ENCODE data around the gene KLK2. TPM values are rescaled to one million over a fixed set of nuclear protein-coding genes. Genes with fewer than 3 reads are reported as not detected.
"Not testable (repeated sequence)": the region's sequence is repeated elsewhere in the genome, so short reads cannot be mapped to it uniquely, and the experiment has no call there.

KLK2 gene
- total RNA-seq, 1 donor from 2014 or later: not detected

- DNase-seq (ENCODE audit: low spot score): no peak
These were observed 20.0 kb downstream of the KLK2 start for GRCh38 chr19:50893047-50893736.

GRCh38 chr19:50894478-50895356, 21.5 kb downstream of the KLK2 start:
- DNase-seq (ENCODE audit: low spot score): no peak

GRCh38 chr19:50896089-50896590, 22.9 kb downstream of the KLK2 start:
- not testable (repeated sequence) for DNase-seq (ENCODE audit: low spot score)

GRCh38 chr19:50896591-50897190, 23.5 kb downstream of the KLK2 start:
- peak; percentile 91 for DNase-seq (ENCODE audit: low spot score)

GRCh38 chr19:50897191-50897607, 24.0 kb downstream of the KLK2 start:
- DNase-seq (ENCODE audit: low spot score): no peak

- DNase-seq (ENCODE audit: low spot score): no peak
These were observed 24.4 kb downstream of the KLK2 start for GRCh38 chr19:50897612-50898011.

DNA sequence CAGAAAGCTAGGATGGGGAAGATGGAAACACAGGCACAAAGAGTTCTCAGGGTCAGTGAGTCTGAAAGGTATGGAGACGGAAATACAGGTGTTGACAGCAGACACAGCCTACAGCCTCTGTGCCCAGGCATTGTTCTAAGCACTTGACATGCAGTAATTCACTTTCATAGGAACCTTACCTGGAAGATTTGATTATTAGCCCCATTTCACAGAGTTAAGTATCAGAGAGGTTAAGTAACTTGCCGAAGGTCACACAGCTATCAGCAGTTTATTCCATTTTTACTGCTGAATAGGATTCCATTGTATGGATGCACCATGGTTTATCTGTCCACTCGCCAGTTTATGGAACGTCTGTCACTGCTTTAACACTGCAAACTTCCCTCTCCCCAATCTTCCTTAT, 24.8 kb downstream of the KLK2 start:
- DNase-seq (ENCODE audit: low spot score): no peak

- no peak for DNase-seq (ENCODE audit: low spot score)
These were observed 26.3 kb downstream of the KLK2 start for GRCh38 chr19:50899569-50899968.

- no peak for DNase-seq (ENCODE audit: low spot score)
These were observed 29.4 kb downstream of the KLK2 start for GRCh38 chr19:50902640-50903039.

DNA sequence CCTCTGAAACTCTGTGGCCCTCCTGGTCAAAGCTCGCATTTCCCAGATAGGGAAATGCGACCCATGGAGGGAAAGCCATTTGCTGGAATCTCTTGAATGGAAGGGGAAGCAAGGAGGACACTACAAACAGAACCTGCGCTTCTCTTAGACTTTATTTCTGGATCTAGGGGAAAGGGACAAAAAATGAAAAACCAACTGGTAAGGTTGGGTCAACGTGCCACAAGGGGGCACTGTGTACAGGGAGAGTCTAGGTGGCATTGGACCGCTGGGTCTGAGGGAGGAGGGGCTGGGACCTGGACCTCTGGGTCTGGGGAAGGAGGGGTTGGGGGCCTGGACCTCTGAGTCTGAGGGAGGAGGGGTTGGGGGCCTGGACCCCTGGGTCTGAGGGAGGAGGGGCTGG, 33.0 kb downstream of the KLK2 start:
- DNase-seq (ENCODE audit: low spot score): no peak

DNA sequence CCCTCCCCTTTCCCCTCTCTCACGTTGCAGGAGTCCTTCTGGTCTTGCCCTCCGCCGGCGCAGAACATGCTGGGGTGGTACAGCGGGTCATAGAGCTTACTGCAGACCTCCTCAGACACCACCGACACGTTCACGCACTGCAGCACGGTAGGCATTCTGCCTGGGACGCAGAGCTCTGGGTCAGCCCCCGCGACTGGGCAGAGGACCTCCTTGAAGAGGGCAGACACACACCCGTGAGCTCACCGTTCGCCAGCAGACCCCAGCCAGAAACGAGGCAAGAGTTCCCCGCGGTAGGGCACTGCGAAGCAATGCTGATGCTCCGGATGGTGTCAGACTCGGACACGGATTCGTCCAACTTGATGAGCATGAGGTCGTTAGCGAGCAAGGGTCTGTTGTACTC, 35.1 kb downstream of the KLK2 start:
- DNase-seq (ENCODE audit: low spot score): no peak

- peak; percentile 49 for DNase-seq (ENCODE audit: low spot score)
These were observed 36.2 kb downstream of the KLK2 start for GRCh38 chr19:50909240-50910070.

DNA sequence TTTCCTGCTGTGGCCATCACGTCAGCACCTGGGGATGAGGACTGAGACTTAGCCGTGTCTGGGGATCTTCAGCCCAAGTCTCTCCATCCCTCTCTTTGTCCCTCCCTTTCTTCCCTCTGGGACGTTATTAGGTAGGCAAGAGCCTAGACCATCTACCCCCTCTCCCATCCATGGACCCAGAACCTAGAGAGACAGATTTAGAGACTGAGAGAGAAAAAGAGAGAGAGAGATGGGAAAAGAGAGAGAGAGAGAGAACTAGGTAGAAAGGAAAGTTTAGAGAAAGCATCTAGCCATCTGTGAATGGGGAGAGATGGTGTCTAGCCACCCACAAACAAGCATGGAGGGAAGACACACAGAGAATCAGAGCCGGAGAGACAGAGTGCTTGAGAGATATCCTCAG, 37.5 kb downstream of the KLK2 start:
- no peak for DNase-seq (ENCODE audit: low spot score)

DNA sequence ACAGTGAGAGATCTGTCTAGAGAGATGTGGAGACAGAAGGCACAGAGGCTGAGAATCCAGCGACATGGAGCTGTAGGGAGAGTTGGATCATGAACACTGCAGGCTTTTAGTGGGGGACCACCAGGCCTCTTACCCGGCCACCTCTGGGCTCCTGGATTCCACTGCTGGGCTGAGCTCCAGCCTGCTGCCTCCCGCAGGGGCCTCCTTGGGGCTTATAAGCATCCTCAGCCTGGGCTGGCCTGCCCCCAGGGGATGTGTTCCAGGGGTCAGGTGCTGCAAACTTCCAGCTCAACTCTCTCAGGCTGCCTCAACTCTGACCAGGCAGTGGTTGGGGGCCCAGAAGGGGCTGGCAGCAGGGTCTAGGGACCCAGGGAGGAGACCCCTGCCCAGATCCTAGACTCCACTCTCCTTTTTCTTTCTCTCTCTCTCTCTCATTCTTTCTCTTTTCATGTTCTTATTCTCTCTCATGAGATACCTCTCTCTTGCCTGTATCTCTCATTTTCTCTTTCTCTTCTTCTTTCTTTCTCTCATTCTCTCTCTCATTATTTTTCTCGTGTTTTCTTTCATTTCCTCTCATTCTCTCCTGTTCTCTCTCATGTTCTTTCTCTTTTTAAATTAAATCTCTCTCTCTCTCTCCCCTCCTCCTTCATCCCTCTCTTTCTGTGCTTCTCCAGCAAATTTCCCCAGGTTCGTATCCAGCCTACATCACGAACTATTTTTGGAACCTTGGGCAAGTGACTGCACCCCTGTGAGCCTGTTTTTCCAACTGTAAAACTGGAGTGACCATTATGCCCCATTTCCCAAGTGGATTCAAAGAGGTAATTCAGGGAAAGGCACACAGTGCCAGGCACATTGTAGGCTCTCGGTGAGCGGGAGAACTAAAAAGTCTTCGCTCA, 38.2 kb downstream of the KLK2 start, which contains the start of gene KLK4:
Gene KLK4, minus strand, starts transcription at position 190 of the 896 bp plus-strand sequence. CDS start 657 bp downstream, outside the sequence.
- no peak for DNase-seq (ENCODE audit: low spot score)

DNA sequence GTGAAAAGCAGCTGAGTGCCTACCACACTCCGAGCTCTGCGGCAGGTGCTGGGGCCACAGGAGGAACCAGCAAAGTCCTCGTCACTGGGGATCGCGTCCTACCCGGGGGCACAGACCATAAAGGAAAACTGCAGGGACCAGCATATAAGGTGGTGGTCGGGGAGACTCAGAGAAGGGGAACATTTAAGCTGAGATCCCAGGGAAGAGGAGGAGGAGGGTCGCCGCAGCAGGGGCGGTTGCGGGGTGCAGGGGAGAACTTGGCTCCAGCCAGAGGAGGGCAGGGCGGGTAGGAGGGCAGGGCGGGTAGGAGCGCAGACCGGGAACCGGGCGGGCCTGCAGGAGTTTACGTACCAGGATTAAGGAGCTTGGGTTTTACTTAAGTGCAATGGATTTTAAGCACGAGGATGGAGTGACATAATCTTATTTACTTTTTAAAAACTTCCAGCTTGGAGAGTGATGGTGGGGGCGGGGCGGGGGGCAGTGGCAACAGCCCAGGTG, 38.9 kb downstream of the KLK2 start:
- DNase-seq (ENCODE audit: low spot score): no peak

DNA sequence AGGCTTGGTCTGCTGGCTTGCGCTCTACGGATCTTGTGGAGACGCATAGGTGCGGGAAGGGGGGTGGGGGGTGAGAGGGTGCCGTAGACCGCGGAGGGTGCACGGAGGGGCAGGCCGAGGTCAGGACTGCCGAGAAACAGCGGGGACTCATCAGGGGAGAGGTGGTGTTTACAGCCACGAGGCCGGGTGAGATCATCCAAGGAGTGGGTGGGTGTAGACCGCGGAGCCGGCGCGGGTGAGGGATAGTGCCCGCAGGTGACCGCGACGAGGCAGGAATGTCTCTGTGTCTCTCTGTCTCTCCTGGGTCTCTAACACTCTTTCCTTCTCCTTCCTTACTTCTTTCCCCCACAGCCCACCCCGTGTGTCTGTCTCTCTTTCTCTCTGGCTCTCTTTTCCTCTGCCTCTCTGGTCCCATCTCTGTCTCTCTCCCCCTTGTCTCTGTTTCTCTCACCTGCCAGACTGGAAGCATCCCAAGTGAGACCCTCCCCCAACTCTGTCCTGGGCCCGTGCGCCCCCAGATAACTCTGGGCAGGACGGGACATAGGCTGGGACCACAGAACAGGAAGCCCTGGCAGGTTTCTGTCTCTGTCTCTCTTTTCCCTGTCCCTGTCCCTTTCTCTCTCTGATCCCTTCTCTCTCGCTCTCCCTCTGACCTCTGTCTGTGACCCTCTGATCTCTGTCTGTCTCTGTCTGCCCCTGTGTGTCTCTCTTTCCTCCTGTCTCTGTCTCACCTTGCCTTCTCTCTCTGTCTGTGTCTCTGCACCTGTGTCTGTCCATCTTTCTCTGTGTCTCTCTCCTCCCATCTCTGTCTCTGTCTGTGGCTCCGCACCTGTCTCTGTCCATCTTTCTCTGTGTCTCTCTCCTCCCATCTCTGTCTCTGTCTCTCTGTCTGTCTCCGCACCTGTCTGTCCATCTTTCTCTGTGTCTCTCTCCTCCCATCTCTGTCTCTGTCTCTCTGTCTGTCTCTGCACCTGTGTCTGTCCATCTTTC, 39.8 kb downstream of the KLK2 start:
- no peak for DNase-seq (ENCODE audit: low spot score)

- DNase-seq (ENCODE audit: low spot score): no peak
These were observed 42.8 kb downstream of the KLK2 start for GRCh38 chr19:50916069-50916468.

DNA sequence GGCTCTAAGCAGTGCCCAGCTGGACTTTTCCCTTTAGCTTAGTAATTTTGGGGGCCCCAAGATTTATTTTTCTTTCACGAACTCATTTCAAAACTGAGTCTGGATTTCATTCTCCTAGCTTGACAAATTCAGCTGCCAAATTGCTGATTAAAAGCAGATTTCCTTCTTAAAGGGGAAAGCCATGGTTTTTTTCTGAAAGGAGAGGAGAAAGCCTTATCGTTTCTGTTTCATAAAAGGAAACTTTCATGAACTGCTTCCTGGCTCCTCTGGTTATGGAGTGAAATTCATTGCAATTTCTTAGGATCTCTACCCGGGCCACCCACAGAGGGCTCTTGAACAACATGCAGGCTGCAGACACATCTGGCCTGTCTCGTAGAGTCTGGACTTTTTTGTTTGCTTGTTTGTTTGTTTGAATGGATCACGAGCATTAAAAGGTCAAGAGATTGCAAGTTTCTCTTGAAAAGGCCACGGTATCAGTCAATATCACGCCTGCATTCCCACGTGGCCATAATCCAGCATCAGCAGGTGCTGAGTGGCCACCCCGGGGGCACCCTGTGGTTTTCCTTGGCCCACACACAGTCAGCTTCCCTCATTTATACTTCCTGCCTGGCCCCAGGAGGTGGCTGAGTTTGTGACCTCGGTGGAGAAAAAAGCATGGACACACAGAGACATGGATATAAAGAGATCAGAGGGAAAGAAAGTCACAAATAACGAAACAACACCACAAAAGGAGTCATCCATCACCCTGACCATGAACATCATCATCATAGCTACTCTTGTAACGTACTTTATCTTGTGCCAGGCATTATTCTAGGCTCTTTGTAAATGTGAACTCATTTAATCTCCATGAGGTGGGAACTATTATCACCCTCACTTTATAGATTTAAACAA, 48.4 kb downstream of the KLK2 start:
- DNase-seq (ENCODE audit: low spot score): no peak

Measured in ureter (tissue), 1 donor.